ENCODE results near the gene MED13.
"Not testable (repeated sequence)": the region's sequence is repeated elsewhere in the genome, so short reads cannot be mapped to it uniquely, and the experiment has no call there.

The MED13 gene

GRCh38 chr17:62058611-62059010 lies 6.5 kb downstream of the MED13 start:
- no peak for DNase-seq (ENCODE audit: low read depth)

GRCh38 chr17:62057696-62058095 lies 7.4 kb downstream of the MED13 start:
- no peak for DNase-seq (ENCODE audit: low read depth)

- DNase-seq (ENCODE audit: low read depth) = no peak
Measured at GRCh38 chr17:62052765-62053338, 12.2 kb downstream of the MED13 start.

GRCh38 chr17:62051053-62051452 lies 14.0 kb downstream of the MED13 start:
- DNase-seq (ENCODE audit: low read depth) = no peak

GRCh38 chr17:62049299-62049698 lies 15.8 kb downstream of the MED13 start:
- no peak for DNase-seq (ENCODE audit: low read depth)

GRCh38 chr17:62048262-62048661 lies 16.8 kb downstream of the MED13 start:
- DNase-seq (ENCODE audit: low read depth) = no peak

GRCh38 chr17:62045517-62045916 lies 19.6 kb downstream of the MED13 start:
- DNase-seq (ENCODE audit: low read depth) = no peak

GRCh38 chr17:62045109-62045508 lies 20.0 kb downstream of the MED13 start:
- no peak for DNase-seq (ENCODE audit: low read depth)

GRCh38 chr17:62043602-62044001 lies 21.5 kb downstream of the MED13 start:
- DNase-seq (ENCODE audit: low read depth) = no peak

GRCh38 chr17:62043140-62043539 lies 21.9 kb downstream of the MED13 start:
- DNase-seq (ENCODE audit: low read depth) = no peak

GRCh38 chr17:62038248-62038647 lies 26.8 kb downstream of the MED13 start:
- DNase-seq (ENCODE audit: low read depth) = no peak

GRCh38 chr17:62033317-62033716 lies 31.8 kb downstream of the MED13 start:
- no peak for DNase-seq (ENCODE audit: low read depth)

- no peak for DNase-seq (ENCODE audit: low read depth)
Measured at GRCh38 chr17:62032480-62032879, 32.6 kb downstream of the MED13 start.

- DNase-seq (ENCODE audit: low read depth) = no peak
Measured at GRCh38 chr17:62030264-62030663, 34.8 kb downstream of the MED13 start.

GRCh38 chr17:62024866-62025265 lies 40.2 kb downstream of the MED13 start:
- no peak for DNase-seq (ENCODE audit: low read depth)

- DNase-seq (ENCODE audit: low read depth) = no peak
Measured at GRCh38 chr17:62017912-62018311, 47.2 kb downstream of the MED13 start.

- no peak for DNase-seq (ENCODE audit: low read depth)
Measured at GRCh38 chr17:62017496-62017895, 47.6 kb downstream of the MED13 start.

GRCh38 chr17:62014526-62014925 lies 50.6 kb downstream of the MED13 start:
- DNase-seq (ENCODE audit: low read depth) = no peak

- DNase-seq (ENCODE audit: low read depth) = no peak
Measured at GRCh38 chr17:62009220-62009619, 55.9 kb downstream of the MED13 start.

- DNase-seq (ENCODE audit: low read depth) = no peak
Measured at GRCh38 chr17:62008294-62008693, 56.8 kb downstream of the MED13 start.

GRCh38 chr17:62004388-62004787 lies 60.7 kb downstream of the MED13 start:
- DNase-seq (ENCODE audit: low read depth) = no peak

- not testable (repeated sequence) for DNase-seq (ENCODE audit: low read depth)
Measured at GRCh38 chr17:62003141-62003540, 61.9 kb downstream of the MED13 start.

GRCh38 chr17:62001105-62001504 lies 64.0 kb downstream of the MED13 start:
- DNase-seq (ENCODE audit: low read depth) = no peak

GRCh38 chr17:62000186-62000585 lies 64.9 kb downstream of the MED13 start:
- no peak for DNase-seq (ENCODE audit: low read depth)

- not testable (repeated sequence) for DNase-seq (ENCODE audit: low read depth)
Measured at GRCh38 chr17:61998534-61998933, 66.5 kb downstream of the MED13 start.

Measured in activated T-helper 1 cell treated with Interleukin-2 at 50 U/mL for 16 hours (primary cell).